Choroid plexus epithelial cell (primary cell): ENCODE results near the gene DUSP16.
"Not testable (repeated sequence)": the region's sequence is repeated elsewhere in the genome, so short reads cannot be mapped to it uniquely, and the experiment has no call there.

Experiments
- DNase-seq: peaks from one replicate; pipeline ENCODE4 v3.0.0-alpha.2; 2010; ENCODE audit warnings: low read depth
- H3K4me3 ChIP-seq: 2 replicates; pipeline ENCODE4 v1.5.1; 2011; ENCODE audit warnings: low read depth, mild to moderate bottlenecking, control low read depth, low read length, moderate library complexity
- TF ChIP-seq, protein P1 (sequence below): conservative IDR thresholded peaks from 2 replicates; pipeline ENCODE4 v1.5.1; 2011; ENCODE audit warnings: low read depth, mild to moderate bottlenecking, control low read depth, inconsistent platforms, low read length, moderate library complexity

DUSP16 gene

DNA sequence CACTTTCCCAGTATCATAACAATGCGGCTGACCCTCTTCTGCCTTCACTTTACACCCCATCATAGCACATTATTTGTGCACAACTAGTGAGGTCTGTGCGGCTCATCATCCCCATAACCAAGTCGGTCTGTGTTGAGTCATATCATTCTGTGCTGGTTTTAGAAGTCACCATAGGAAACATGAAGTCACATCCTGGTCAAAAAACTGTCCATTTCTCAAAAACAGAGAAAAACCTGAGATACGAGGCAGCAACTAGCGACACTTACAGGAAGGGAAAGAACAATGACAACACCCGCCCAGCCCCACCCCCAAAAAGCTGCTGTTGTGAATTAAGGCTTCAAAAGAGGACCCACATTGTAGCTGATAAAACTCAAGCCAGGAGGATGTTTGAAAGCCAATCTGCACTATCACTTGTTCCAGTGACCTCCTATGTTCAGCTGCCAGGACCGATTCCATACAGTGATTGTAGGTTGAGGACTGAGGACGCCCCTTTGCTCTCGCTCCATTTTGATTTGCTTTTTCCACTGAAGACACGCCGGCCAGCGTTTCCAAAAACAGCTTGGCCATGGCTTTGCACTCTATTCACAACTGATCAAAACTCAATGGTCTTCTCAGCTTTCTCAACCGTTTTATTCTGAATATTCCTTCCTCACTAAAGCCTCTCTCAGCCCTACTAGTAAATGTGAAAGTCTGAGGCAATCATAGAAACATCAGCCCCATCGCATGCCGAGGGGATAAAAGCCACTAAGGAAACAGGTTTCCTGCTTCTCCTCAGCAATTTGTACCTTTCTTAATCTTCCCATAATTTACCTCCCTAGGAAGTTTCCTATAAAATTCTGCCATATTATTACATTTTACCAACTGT, 87.5 kb downstream of the DUSP16 start:
- DNase-seq: peak; percentile 17
- TF ChIP-seq, protein P1, sequence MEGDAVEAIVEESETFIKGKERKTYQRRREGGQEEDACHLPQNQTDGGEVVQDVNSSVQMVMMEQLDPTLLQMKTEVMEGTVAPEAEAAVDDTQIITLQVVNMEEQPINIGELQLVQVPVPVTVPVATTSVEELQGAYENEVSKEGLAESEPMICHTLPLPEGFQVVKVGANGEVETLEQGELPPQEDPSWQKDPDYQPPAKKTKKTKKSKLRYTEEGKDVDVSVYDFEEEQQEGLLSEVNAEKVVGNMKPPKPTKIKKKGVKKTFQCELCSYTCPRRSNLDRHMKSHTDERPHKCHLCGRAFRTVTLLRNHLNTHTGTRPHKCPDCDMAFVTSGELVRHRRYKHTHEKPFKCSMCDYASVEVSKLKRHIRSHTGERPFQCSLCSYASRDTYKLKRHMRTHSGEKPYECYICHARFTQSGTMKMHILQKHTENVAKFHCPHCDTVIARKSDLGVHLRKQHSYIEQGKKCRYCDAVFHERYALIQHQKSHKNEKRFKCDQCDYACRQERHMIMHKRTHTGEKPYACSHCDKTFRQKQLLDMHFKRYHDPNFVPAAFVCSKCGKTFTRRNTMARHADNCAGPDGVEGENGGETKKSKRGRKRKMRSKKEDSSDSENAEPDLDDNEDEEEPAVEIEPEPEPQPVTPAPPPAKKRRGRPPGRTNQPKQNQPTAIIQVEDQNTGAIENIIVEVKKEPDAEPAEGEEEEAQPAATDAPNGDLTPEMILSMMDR: no peak
- H3K4me3 ChIP-seq: no peak overlapping the region

DNA sequence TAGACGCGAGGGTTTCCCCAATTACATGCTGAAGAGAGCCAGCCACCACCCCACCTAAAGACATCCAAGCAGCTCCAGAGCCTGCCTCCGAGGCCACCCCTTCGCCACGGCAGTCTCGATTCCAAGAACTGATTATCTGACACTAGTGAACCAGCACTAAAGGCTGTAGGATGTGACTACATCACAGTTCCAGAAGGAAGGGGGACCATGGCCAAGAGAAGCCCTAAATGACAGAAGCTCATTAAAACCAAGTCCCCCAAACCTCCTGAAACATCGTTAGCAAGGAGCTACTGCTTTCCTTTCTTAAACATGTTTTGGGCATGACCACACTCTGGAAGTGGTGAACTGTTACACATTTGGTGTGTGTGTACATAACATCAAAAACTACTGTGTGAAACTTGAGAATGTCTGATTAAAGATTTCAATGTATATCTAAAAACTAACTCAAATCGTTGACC, 88.2 kb downstream of the DUSP16 start:
- DNase-seq: no peak
- TF ChIP-seq, protein P1: no peak
- no peak overlapping the region for H3K4me3 ChIP-seq

DNA sequence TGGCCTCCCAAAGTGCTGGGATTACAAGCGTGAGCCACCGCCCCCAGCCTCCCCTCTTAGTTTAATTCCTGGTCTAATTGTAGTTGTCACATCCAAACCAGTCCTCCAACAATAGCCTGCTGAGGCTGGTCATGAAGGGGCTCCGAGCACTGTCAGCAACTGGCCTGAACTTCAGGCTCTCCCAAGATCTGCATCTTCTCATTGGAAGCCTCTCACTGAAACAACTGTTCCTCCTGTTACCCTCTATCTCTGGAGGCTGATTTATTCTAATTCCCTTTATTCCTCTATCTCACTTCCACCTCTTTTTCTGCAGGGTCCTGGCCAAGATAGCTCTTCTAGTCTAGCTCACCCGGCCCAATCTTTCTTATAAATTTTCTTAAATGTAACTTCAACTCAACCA, 89.4 kb downstream of the DUSP16 start:
- DNase-seq: no peak
- H3K4me3 ChIP-seq: no peak overlapping the region
- TF ChIP-seq, protein P1: no peak

DNA sequence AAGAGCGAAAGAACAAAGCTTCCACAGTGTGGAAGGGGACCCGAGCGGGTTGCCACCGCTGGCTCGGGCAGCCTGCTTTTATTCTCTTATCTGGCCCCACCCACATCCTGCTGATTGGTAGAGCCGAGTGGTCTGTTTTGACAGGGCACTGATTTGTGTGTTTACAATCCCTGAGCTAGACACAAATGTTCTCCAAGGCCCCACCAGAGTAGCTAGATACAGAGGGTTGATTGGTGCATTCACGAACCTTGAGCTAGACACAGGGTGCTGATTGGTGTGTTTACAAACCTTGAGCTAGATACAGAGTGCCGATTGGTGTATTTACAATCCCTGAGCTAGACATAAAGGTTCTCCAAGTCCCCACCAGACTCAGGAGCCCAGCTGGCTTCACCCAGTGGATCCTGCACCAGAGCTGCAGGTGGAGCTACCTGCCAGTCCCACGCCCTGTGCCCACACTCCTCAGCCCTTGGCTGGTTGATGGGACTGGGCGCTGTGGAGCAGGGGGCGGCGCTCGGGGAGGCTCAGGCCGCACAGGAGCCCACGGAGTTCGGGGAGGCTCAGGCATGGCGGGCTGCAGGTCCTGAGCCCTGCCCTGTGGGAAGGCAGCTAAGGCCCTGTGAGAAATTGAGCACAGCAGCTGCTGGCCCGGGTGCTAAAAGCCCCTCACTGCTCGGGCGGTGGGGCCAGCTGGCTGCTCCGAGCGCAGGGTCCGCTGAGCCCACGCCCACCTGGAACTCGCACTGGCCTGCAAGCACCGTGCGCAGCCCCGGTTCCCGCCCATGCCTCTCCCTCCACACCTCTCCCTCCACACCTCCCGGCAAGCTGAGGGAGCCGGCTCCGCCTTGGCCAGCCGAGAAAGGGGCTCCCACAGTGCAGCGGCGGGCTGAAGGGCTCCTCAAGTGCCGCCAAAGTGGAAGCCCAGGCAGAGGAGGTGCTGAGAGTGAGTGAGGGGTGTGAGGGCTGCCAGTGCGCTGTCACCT, 90.4 kb downstream of the DUSP16 start:
- DNase-seq, H3K4me3 ChIP-seq: not testable (repeated sequence)

DNA sequence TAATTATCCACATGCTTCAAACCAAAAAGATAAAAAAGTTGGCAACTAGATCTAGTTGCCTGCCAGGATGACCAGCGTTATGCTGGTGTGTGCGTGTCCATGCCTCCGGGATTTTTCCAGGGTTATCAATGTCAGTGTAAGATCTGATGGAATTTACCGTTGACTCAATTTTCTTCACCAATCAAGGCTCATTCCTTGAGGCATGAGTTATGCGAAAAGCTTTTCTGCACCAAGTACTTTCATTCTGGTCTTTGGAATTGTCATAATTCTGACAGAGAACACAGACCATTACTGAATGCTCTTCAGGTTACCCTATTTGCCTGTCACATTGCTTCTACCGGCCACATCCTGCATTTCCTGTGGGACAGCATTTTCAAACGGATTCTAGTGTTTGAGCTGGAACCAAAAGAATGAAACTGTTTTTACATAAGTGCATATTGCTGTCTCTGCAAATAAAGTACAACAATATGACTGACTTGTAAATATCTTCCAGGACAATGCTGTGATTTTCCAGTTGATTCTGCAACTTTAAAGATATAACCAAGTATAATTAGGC, 91.8 kb downstream of the DUSP16 start:
- DNase-seq: no peak
- TF ChIP-seq, protein P1: no peak
- no peak overlapping the region for H3K4me3 ChIP-seq

DNA sequence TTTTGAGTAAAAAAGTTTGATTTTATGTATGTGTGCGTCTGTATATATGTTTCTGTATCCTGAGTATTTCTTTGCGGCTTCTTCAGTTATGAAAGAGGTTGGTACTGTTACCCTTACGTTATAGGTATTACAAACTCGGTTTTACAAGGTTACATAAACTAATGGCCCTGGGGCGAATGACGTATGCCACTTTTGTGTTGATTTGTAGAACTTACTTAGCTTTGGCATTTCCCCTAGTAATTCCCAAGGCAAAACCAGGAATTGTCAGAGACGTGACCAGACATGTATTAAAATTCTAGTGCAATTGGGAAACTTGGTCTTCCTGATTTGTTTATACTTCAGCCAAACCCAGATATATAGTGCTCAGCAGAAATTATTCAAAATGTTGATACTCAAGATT, 93.3 kb downstream of the DUSP16 start:
- TF ChIP-seq, protein P1: no peak
- DNase-seq: no peak

DNA sequence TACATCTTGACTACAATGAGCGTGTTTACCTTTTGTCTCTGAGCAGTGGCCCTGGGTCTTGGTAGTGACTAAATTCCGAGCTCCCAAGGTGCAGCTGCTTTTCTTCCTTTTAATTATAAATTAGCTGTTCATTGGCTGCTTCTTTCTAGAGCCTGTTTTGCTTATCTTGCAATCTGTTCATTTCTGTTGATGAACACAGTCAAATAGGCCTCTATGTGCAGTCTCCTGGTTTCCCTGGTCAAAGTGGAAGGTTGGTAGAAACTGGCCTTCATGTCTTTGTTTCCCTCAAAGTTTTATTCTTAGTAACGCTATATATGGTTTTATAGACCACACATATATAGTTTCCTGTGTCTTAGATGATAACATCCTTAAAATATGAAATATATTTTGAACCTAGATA, 94.1 kb downstream of the DUSP16 start:
- TF ChIP-seq, protein P1: no peak
- no peak overlapping the region for H3K4me3 ChIP-seq
- DNase-seq: no peak

More for the DNA sequence above, 93.3 kb downstream of the DUSP16 start:
- H3K4me3 ChIP-seq: no peak overlapping the region
